Measurements from ENCODE around the gene MLLT11. TPM values are rescaled to one million over a fixed set of nuclear protein-coding genes. Genes with fewer than 3 reads are reported as not detected.
"Not testable (repeated sequence)": the region's sequence is repeated elsewhere in the genome, so short reads cannot be mapped to it uniquely, and the experiment has no call there.

Gene MLLT11
- total RNA-seq, 1 donor from 2014 or later, result 1.6 TPM

DNA sequence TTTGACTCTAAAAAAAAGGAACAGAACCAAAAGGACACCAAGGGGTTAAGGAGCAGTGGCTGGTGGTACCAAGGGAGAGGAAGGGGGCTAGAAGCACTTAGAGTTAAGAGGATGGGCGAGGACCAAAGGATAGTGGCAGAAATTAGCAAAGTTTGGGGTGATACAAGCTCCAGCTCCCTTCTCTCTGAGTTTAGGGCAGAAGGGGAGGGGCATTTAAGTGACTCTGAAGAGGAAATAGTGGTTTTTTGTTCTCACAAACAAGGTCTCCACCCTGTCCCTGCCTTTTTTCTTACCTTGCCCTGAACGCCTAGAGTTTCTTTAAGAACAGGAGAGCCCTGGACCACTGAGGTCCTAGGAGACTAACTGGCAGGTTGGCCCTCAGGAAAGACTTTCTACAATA is 4.0 kb upstream of the MLLT11 start:
- DNase-seq, result no peak

DNA sequence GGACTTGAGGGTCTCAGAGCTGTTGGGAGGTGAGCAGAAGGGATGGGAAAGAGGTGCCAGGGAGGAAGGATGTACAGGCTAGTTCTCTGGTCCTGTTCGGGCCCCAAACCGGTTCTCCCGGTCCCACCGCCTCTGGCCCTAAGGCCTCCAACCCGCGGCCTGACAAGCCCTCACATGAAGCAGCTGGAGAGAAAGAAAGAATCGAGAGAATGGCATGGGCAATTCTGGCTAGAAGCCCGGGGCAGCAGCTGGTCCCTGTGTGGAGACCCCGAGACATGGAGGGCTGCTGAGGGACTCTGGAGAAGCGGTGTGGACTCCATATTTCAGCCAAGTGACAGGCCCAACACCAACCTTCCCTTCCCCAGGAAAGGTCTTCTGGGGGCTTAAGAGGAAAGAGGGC is 1.5 kb upstream of the MLLT11 start:
- DNase-seq, result peak; percentile 90

DNA sequence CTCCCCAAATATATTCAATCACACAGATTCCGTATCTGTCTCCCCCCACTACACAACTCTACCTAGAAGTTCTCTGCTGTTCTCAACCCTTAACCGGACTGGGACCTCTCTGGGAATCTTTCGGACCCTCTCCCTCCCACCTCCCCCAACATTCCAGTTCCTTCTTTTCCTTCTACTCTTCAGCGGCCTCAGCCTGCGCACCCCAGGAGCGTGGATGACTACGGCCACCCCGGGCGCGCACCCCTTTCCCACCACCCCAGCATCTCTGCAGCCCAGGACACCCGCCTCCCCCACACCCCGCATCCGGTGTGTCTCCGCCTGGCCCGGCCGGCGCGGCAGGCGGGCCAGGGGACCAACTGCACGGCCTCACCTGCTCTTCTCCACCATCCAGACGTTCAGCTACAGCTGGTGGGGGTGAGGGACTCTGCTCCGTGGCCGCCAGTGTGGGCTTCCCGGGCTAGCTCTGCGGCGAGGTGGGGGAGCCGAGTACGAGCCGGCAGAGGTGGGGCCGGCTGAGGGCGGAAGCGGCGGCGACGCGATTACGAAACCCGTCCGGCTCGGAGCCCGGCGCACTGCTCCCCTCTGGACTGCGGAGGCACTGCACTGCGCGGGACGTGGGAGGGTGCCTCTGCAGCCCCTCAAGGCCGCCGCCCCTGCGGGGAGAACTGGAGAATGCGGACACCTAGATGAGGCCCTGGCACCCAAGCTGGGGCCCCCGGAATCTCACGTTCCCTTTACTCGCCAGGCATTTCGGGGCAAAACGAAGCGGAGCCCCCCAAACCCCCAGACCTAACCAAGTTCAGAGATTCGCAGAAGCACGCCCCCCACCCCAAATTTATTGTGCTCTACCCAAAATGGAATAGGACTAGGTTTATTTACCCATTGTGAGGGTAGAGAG is 839 bp upstream of the MLLT11 start, which contains the start of gene CDC42SE1:
CDC42SE1 (minus strand) TSS at position 514 of the 898 bp plus-strand sequence. CDS start 3,892 bp downstream, outside the sequence.
- DNase-seq, result peak; percentile 95

DNA sequence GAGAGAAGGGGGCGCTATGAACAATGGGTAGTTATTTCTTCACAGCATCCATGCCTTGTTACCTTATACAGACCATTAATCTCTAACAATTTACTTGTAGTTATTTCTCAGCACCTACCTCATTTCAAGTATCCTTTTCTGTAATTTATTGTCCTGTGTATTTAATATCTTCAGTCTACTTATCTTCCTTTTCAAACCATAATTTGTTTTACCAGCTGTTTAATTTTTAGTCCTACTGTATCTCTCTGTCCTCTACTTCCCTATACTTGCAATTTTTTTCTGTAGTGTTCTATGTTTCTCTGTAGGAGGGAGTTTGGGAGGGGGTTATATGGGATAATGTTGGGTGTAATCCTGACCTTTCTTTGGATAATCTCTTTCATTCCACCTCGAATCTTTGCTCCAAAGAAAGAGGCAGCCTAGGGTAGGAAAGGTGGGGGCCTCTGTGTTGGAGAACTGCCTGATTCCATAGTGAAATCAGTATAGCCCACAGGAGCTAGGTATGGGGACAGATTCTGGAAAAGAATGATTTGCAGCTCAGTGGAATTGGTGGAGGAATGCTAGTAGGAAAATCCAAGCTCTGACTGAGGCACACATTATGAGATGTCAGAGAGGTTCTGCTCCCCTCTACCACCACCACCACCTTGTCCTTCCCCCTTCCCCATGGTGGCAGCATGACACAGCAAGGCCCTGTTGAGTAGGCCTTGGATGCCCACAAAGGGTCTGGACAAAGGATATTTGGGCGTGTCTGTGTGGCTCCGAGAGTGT is 642 bp downstream of the MLLT11 start:
- DNase-seq, result no peak

DNA sequence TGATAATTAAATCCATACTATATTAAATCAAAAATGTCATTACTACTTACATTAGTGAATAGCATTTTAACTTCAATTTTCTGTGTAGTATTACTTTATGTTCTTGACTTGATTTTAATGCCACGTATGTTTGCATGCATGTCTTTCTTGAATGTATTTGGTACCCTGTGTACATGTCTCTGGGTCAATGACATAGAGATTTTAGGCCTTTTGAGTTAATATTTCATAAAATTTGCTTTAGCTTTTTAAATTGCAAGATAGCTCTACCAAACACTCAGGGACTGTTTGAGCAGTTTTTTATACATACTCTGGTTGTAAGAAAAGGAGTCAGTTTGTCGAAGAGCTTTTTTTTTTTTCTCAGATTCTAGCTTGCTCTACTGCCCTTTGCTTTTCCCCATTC is 1.5 kb downstream of the MLLT11 start:
- DNase-seq, result no peak

DNA sequence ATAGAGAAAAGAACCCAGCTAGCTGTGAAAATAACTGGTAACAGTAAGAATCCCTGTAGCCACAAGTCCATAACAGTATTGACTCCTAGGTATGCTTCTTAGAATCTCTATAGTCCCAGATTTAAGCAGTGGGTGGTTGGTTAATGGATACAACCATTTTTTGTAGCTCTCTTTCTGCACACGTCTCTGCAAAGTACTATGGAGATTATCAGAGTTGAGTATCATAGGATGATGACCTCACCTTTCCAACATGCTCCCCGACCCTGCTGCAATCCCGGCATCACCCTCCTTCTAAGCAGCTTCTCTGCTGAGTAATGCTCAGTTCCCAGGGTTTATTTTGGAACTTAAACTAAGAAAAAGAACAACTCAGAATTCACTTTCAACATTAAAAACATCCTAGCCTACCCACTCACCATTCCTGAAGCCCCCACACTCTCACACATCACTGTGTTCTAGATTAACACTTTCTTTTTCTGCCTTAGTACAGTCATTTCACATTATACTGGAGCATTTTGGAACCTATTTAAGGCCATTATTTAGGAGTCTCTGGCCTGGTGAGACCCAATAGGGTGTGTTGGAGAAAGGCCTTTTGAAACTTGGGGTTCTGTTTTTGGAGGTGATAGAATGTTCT is 2.7 kb downstream of the MLLT11 start:
- DNase-seq, result no peak

DNA sequence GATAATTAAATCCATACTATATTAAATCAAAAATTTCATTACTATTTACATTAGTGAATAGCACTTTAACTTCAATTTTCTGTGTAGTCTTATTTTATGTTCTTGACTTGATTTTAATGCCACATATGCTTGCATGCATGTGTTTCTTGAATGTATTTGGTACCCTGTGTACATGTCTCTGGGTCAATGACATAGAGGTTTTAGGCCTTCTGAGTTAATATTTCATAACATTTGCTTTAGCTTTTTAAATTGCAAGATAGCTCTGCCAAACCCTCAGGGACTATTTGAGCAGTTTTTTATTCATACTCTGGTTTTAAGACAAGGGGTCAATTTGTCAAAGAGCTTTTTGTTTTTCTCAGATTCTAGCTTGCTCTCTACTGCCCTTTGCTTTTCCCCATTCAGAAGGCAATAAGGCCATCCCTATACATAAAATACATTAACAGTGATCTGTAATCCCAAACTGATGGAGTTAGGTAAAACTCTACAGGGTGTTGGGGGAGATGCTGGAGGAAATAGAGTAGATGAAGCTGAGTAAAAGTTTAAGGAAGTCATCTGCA is 5.0 kb downstream of the MLLT11 start:
- no peak for DNase-seq

DNA sequence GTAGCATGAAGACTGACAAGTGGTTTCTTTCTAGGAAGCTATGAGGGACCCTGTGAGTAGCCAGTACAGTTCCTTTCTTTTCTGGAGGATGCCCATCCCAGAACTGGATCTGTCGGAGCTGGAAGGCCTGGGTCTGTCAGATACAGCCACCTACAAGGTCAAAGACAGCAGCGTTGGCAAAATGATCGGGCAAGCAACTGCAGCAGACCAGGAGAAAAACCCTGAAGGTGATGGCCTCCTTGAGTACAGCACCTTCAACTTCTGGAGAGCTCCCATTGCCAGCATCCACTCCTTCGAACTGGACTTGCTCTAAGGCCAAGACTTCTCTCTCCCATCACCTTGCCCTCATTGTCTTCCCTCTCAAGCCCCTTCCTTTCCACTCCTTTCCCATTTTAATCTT is 7.0 kb downstream of the MLLT11 start:
- no peak for DNase-seq

DNA sequence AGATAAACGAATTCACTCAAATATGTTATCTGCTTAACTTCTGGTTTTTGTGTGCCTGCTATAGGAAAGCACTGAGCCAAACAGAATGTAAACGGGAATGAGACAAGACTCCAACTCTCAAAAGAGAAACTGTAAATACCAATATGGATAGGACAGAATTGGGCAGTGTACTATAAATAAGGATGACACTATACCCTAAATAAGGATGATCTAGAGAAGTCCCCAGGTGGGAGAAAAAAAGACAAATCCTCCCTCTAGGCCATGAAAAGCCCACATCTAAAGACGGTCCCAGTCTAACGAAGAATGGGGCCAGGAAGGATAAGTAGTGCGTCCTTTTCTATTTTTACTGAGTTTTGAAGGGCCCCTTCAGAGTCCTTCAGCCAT is 8.9 kb downstream of the MLLT11 start:
- DNase-seq, result no peak

DNA sequence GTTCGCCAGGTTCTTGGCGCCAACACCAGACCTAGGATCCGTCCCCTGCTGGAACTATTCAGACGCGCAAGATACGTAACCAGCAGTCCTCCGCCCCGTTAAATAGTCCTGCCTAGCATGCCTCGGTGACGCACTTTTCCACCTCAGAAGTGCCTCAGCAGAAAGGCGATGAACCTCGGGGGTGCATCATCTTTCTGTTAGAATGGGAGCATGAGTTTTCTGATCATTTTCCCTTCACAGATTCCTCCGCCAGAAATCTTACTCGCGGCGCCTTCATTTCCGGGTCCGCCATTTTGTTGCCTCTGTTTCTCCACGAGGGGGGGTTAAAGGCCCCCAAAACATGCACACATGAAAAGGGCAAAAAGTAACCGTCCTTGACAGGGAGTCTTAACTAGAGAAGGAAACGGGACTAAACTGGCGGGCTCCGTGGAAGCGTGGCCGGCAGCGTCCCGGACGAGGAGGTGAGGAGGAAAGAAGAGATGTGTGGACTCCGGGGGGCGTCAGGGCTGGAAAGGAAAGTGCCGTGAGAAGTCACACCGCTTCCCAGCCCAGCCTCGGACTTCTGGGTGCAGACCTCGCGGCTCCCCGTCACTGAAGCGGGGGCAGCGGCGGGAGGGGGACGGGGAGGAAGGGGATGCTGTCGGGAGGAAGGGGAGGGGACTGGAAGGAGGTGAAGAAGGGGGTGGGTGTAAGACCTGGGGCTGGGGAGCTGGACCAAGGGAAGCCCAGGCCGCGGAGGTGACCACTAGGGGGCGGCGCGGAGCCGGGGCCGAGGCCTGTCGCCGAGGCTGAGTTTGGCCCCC is 10.5 kb downstream of the MLLT11 start, which contains the start of gene GABPB2:
GABPB2 (plus strand) TSS at position 288 of the 803 bp plus-strand sequence. CDS start 17,429 bp downstream, outside the sequence.
- peak; percentile 98 for DNase-seq

DNA sequence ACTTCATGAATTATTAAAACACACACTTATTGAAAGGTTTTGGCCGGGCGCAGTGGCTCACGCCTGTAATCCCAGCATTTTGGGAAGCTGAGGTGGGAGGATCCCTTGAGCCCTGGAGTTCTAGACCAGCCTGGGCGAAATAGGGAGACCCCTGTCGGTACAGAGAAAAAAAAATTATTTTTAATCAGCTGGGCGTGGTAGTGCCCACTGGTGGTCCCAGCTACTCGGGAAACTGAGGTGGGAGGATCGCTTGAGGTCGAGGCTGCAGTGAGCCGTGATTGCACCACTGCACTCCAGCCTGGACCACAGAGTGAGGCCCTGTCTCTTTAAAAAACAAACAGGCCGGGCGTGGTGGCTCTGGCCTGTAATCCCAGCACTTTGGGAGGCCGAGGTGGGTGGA is 12.0 kb downstream of the MLLT11 start:
- no peak for DNase-seq

DNA sequence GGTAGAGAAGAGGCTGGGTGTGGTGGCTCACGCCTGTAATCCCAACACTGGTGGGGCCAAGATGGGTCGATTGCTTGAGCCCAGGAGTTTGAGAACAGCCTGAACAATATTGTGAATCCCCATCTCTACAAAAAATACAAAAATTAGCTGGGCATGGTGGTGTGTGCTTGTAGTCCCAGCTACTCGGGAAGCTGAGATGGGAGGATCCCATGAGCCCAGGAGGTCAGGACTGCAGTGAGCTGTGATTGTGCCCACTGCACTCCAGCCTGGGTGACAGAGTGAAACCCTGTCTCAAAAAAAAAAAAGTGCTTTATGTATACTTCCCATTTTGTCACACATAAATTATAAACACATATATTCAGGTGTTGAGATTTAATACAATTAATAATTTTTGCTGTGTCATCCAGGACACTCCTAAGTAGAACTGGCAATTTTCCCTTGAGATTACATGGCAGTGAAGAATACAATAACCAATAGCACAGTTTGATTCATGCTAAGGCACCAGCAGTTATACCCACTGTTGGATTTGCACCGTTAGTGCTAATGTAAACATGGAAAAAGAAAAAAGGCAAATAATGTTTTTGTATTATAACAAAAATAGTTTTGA is 25.9 kb downstream of the MLLT11 start:
- no peak for DNase-seq

DNA sequence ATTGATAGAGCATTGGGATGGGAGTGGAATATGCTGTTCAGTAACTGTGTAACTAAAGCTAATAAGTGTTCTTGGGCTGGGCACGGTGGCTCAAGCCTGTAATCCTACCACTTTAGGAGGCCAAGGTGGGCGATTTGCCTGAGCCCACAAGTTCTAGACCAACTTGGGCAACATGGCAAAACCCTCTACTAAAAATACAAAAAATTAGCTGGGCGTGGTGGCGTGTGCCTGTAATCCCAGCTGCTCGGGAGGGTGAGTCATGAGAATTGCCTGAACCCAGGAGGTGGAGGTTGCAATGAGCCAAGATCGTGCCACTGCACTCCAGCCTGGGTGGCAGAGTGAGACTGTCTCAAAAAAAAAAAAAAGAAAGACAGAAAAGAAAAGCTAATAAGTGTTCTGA is 37.2 kb downstream of the MLLT11 start:
- not testable (repeated sequence) for DNase-seq

DNA sequence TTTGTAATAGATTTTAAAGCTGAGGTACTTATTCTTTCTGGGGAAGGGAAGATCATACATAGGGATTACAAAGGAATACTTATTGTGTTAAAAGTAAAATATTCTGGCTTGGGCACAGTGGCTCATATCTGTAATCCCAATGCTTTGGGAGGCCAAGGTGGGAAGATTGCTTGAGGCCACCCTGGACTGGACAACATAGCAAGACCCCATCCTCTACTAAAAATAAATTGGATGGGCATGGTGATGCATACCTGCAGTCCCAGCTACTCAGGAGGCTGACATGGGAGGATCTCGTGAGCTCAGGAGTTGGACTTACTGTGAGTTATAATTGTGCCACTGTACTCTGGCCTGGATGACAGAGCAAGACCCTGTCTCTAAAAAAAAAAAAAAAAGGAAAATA is 37.9 kb downstream of the MLLT11 start:
- no peak for DNase-seq

DNA sequence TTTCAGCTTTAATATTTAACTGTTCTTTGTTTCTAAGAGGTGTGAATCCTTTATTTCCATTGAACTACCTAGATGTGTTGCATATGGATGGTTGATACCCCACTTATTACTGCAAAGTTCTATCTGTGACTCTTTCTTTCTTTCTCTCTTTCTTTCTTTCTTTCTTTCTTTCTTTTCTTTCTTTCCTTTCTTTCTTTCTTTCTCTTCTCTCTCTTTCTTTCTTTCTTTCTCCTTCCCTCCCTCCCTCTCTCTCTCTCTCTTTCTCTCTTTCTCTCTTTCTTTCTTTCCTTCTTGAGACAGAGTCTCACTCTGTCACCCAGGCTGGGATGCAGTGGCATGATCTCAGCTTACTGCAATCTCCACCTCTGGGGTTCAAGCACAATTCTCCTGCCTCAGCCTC is 44.4 kb downstream of the MLLT11 start:
- DNase-seq, result no peak

DNA sequence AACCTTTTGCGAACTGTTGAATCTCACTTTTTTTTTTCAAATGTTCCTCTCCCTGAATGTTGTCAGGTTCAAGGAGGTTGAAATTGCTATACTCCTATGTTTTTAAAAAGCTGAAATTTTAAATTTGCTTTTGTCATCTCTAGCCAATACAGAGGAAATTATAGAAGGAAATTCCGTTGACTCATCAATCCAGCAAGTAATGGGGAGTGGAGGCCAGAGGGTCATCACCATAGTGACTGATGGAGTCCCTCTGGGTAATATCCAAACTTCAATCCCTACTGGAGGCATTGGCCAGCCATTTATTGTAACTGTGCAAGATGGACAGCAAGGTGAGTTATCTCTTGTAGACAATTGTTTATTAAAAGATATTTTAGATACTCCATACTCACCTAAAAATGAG is 46.7 kb downstream of the MLLT11 start:
- DNase-seq, result no peak

DNA sequence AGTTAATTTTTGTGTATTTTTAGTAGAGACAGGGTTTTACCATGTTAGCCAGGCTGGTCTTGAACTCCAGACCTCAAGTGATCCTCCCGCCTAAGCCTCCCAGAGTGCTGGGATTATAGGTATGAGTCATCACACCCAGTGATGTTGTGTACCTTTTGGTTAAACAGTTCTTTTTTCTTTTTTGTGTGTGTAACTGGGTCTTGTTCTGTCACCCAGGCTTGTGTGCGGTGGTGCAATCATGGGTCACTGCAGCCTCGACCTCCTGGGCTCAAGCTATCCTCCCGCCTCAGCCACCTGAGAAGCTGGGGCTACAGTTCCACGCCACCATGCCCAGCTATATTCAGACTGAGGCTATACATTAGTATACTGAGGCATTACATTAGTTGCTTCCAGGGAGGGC is 48.1 kb downstream of the MLLT11 start:
- DNase-seq, result no peak

DNA sequence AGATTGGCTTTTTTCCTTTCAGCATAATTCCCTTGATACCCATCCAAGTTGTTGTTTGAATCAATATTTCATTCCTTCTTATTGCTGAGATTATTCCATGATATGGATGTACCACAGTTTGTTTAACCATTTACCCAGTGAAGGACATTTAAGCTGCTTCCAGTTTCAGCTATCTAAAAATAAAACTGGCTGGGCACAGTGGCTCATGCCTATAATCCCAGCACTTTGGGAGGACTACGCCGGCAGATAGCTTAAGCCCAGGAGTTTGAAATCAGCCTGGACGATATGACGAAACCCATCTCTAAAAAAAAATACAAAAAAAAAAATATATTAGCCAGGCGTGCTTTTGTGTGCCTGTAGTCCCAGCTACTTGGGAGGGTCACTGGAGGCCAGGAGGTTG is 53.7 kb downstream of the MLLT11 start:
- no peak for DNase-seq

Measured in tongue (tissue), 2 donors.